ENCODE data around the gene WDR37. TPM values are rescaled to one million over a fixed set of nuclear protein-coding genes. Genes with fewer than 3 reads are reported as not detected.
"Not testable (repeated sequence)": the region's sequence is repeated elsewhere in the genome, so short reads cannot be mapped to it uniquely, and the experiment has no call there.

Gene WDR37
- total and polyA plus RNA-seq, 2 donors (not counting 1 experiment from before 2014, with no cell fraction given), result 17.3 to 33.2 TPM

DNA sequence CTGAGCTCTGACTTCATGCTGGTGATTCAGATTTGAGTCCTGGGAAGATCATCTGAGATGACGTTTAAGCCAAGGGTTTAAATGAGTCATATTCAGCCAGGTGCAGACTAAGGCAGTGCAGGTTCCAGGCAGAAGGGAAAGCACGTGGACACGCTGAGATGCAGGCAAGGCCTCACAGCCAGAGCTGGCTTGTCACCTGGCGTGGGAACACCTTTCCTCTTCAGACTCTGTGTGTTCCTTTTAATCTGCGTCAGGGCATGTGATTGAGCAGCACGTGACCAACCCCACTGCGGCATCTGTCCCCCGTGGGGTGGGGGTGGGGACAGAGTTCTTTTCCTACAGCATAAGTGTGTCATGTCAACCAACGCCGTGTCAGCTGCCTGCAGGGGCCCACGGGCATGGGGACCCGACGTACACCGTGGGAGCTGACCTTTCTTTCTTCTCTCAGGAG is 19.8 kb upstream of the WDR37 start:
- DNase-seq (peak; percentile 67), ATAC-seq (ENCODE audit: low read depth) (peak; percentile 85)
- Histone ChIP-seq H2AFZ (ENCODE audit: insufficient read depth, low read depth, low read length, poor library complexity, severe bottlenecking) (no peak overlapping the region), H3K36me3 (replicated peaks in 1 of 2; ENCODE audit: control extremely low read depth in 1 of 2, control insufficient read depth in 1 of 2, extremely low read depth in 1 of 2, insufficient read depth in 2 of 2, low read length in 1 of 2) (peaks cover 3 to 38% of the 10 kb centered on the region in 2 experiments), H3K9me3 (ENCODE audit: control extremely low read depth in 1 of 3, control insufficient read depth in 2 of 3, insufficient read depth in 1 of 3, low read length in 2 of 3) (no peaks in the 10 kb centered on the region), H4K20me1 (ENCODE audit: control insufficient read depth, insufficient read depth, low read length, poor library complexity, severe bottlenecking) (no peaks in the 10 kb centered on the region), H3K27me3 (replicated peaks in 1 of 4; ENCODE audit: control extremely low read depth in 1 of 4, control insufficient read depth in 3 of 4, insufficient read depth in 4 of 4, low read length in 3 of 4) (no peaks in the 10 kb centered on the region), H3K9ac (ENCODE audit: low read length) (no peak overlapping the region), H3K4me3 (ENCODE audit: control extremely low read depth in 1 of 5, extremely low read depth in 1 of 5, insufficient read depth in 1 of 5, low read depth in 2 of 5, low read length in 4 of 5) (no peak overlapping the region), H3K27ac (ENCODE audit: low read length in 2 of 2) (no peak overlapping the region), H3K4me1 (ENCODE audit: control insufficient read depth in 2 of 2, insufficient read depth in 2 of 2, low read length in 2 of 2) (peaks cover 0 to 8% of the 10 kb centered on the region in 2 donors), H3K79me2 (ENCODE audit: control insufficient read depth, insufficient read depth, low read length) (peaks cover 5% of the 10 kb centered on the region), H3K4me2 (replicated peaks; ENCODE audit: low read depth, low read length, poor library complexity, severe bottlenecking) (no peak overlapping the region)
- CTCF ChIA-PET, result no interaction called here
- POLR2A ChIA-PET, result no interaction called here
- Mint-ChIP-seq H3K27me3 (no peaks in the 10 kb centered on the region), H3K27ac (peak overlapping the region; percentile 57), H3K9me3 (ENCODE audit: insufficient read depth) (no peaks in the 10 kb centered on the region), H3K4me1 (peaks cover 25% of the 10 kb centered on the region), H3K4me3 (peak overlapping the region; percentile 41)
- TF ChIP-seq EZH2 (IDR thresholded peaks at IDR 0.05; ENCODE audit: borderline replicate concordance, insufficient read depth, low read depth, low read length, poor library complexity, severe bottlenecking) (no peak), CTCF (IDR thresholded peaks at IDR 0.05) (no peak)
- 81% methylated on average over 10 of the region's 14 CpGs for WGBS (ENCODE audit: insufficient coverage)
- intact Hi-C loops (cut with micrococcal nuclease), result no loop called here

- H3K9me3 Mint-ChIP-seq (ENCODE audit: insufficient read depth), result no peaks in the 10 kb centered on the region
- H3K27ac ChIP-seq (ENCODE audit: low read length in 2 of 2), result no peak overlapping the region
- peaks cover 0 to 8% of the 10 kb centered on the region in 2 donors for H3K4me1 ChIP-seq (ENCODE audit: control insufficient read depth in 2 of 2, insufficient read depth in 2 of 2, low read length in 2 of 2)
- DNase-seq (no peak), ATAC-seq (ENCODE audit: low read depth) (no peak)
- peaks cover 25% of the 10 kb centered on the region for H3K4me1 Mint-ChIP-seq
- POLR2A ChIA-PET, result no interaction called here
- H3K27ac Mint-ChIP-seq, result peak overlapping the region; percentile 59
- H2AFZ ChIP-seq (ENCODE audit: insufficient read depth, low read depth, low read length, poor library complexity, severe bottlenecking), result no peak overlapping the region
- no peaks in the 10 kb centered on the region for H3K27me3 ChIP-seq (replicated peaks in 1 of 4; ENCODE audit: control extremely low read depth in 1 of 4, control insufficient read depth in 3 of 4, insufficient read depth in 4 of 4, low read length in 3 of 4)
- TF ChIP-seq EZH2 (IDR thresholded peaks at IDR 0.05; ENCODE audit: borderline replicate concordance, insufficient read depth, low read depth, low read length, poor library complexity, severe bottlenecking) (no peak), CTCF (IDR thresholded peaks at IDR 0.05) (no peak)
- no peak overlapping the region for H3K4me3 ChIP-seq (ENCODE audit: control extremely low read depth in 1 of 5, extremely low read depth in 1 of 5, insufficient read depth in 1 of 5, low read depth in 2 of 5, low read length in 4 of 5)
- no peak overlapping the region for H3K4me2 ChIP-seq (replicated peaks; ENCODE audit: low read depth, low read length, poor library complexity, severe bottlenecking)
- H3K36me3 ChIP-seq (replicated peaks in 1 of 2; ENCODE audit: control extremely low read depth in 1 of 2, control insufficient read depth in 1 of 2, extremely low read depth in 1 of 2, insufficient read depth in 2 of 2, low read length in 1 of 2), result peaks cover 3 to 40% of the 10 kb centered on the region in 2 experiments
- H4K20me1 ChIP-seq (ENCODE audit: control insufficient read depth, insufficient read depth, low read length, poor library complexity, severe bottlenecking), result no peaks in the 10 kb centered on the region
- no peaks in the 10 kb centered on the region for H3K9me3 ChIP-seq (ENCODE audit: control extremely low read depth in 1 of 3, control insufficient read depth in 2 of 3, insufficient read depth in 1 of 3, low read length in 2 of 3)
- intact Hi-C loops (cut with micrococcal nuclease), result no loop called here
- H3K9ac ChIP-seq (ENCODE audit: low read length), result no peak overlapping the region
- CTCF ChIA-PET, result no interaction called here
- H3K79me2 ChIP-seq (ENCODE audit: control insufficient read depth, insufficient read depth, low read length), result peaks cover 7% of the 10 kb centered on the region
- H3K4me3 Mint-ChIP-seq, result no peak overlapping the region
- WGBS (ENCODE audit: insufficient coverage), result 92% methylated on average over 10 of the region's 11 CpGs
- H3K27me3 Mint-ChIP-seq, result no peaks in the 10 kb centered on the region
Observed at GRCh38 chr10:1037098-1037497, 19.1 kb upstream of the WDR37 start.

GRCh38 chr10:1038769-1039168 is 17.4 kb upstream of the WDR37 start:
- H3K36me3 ChIP-seq (replicated peaks in 1 of 2; ENCODE audit: control extremely low read depth in 1 of 2, control insufficient read depth in 1 of 2, extremely low read depth in 1 of 2, insufficient read depth in 2 of 2, low read length in 1 of 2), result peaks cover 3 to 46% of the 10 kb centered on the region in 2 experiments
- H3K9me3 ChIP-seq (ENCODE audit: control extremely low read depth in 1 of 3, control insufficient read depth in 2 of 3, insufficient read depth in 1 of 3, low read length in 2 of 3); POLR2A ChIA-PET; H3K4me3 Mint-ChIP-seq; H3K27ac Mint-ChIP-seq; H3K27me3 Mint-ChIP-seq; H3K4me2 ChIP-seq (replicated peaks; ENCODE audit: low read depth, low read length, poor library complexity, severe bottlenecking); H4K20me1 ChIP-seq (ENCODE audit: control insufficient read depth, insufficient read depth, low read length, poor library complexity, severe bottlenecking); H3K27me3 ChIP-seq (replicated peaks in 1 of 4; ENCODE audit: control extremely low read depth in 1 of 4, control insufficient read depth in 3 of 4, insufficient read depth in 4 of 4, low read length in 3 of 4); H3K4me3 ChIP-seq (ENCODE audit: control extremely low read depth in 1 of 5, extremely low read depth in 1 of 5, insufficient read depth in 1 of 5, low read depth in 2 of 5, low read length in 4 of 5); H2AFZ ChIP-seq (ENCODE audit: insufficient read depth, low read depth, low read length, poor library complexity, severe bottlenecking); CTCF ChIA-PET; H3K27ac ChIP-seq (ENCODE audit: low read length in 2 of 2); H3K9me3 Mint-ChIP-seq (ENCODE audit: insufficient read depth); H3K9ac ChIP-seq (ENCODE audit: low read length); DNase-seq; intact Hi-C loops (cut with micrococcal nuclease); ATAC-seq (ENCODE audit: low read depth); H3K79me2 ChIP-seq (ENCODE audit: control insufficient read depth, insufficient read depth, low read length): not testable (repeated sequence)
- 95% methylated on average over 3 of the region's 20 CpGs for WGBS (ENCODE audit: insufficient coverage)
- H3K4me1 Mint-ChIP-seq, result peaks cover 35% of the 10 kb centered on the region
- H3K4me1 ChIP-seq (ENCODE audit: control insufficient read depth in 2 of 2, insufficient read depth in 2 of 2, low read length in 2 of 2), result peaks cover 6 to 14% of the 10 kb centered on the region in 2 donors

Measured in B cell (primary cell).